ENCODE measurements around the gene MPPE1.

GRCh38 chr18:11864471-11864870, 43.6 kb downstream of the MPPE1 start:
- TF ChIP-seq CTCF (IDR thresholded peaks at IDR 0.05), result no peak
- no peak for TF ChIP-seq POLR2A (IDR thresholded peaks at IDR 0.05)

Measured in adrenal gland (tissue), 5 donors.